ENCODE data around the gene SNRPD3.
"Not testable (repeated sequence)": the region's sequence is repeated elsewhere in the genome, so short reads cannot be mapped to it uniquely, and the experiment has no call there.

The SNRPD3 gene

DNA sequence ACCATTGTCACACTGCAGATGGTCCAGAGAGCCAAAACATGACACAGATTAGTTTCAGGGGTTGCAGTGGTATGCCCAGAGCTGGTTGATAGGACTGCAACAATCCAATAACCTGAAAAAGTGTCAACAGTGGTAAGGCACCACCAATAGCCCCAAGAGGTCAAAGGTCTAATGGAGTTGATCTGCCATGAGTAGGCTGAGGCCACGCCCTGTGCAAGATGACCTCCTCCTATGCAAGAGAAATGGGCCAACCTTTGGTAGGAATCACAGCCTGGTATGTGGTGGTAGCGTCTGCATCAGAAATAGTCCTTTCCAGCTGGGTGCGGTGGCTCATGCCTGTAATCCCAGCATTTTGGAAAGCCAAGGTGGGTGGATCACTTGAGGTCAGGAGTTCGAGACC, 20.5 kb upstream of the SNRPD3 start:
- no peak for DNase-seq

DNA sequence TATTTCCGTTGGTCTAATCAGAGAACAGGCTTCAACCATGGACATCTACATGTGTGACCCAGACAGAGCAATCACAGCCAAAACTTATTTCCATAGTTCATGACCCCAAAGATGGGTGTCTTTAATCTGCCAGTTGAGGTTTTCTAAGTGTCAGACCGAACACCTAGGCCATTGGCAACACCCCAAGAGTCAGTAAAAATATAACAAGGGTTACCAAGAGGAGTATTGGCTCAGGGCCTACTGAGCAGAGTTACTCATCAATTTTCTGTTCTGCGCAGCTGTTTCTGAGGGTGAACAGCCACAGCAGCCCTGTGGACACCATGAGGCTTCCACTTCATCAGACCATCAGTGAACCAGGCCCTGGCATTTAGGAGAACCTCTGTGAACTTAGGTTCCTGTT, 19.7 kb upstream of the SNRPD3 start:
- no peak for DNase-seq

DNA sequence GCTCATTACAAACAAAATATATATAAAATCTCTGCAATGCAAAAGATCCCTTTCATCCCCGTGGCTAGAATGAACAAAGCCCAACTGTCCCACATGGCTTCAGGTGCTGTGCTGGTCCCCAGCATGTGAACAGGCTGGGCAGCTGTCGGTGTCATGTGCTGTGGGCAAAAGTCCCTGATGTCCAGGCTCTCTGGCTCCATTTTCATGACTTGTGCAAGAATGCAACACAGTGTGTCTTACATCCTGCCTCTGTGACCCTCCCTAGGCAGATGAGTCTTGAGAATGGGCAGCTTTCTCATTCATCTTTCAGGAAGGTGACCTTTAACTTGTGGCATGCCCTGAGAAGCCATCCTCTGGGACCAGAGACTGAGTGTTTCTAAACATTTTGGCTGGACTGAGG, 15.3 kb upstream of the SNRPD3 start:
- no peak for DNase-seq

DNA sequence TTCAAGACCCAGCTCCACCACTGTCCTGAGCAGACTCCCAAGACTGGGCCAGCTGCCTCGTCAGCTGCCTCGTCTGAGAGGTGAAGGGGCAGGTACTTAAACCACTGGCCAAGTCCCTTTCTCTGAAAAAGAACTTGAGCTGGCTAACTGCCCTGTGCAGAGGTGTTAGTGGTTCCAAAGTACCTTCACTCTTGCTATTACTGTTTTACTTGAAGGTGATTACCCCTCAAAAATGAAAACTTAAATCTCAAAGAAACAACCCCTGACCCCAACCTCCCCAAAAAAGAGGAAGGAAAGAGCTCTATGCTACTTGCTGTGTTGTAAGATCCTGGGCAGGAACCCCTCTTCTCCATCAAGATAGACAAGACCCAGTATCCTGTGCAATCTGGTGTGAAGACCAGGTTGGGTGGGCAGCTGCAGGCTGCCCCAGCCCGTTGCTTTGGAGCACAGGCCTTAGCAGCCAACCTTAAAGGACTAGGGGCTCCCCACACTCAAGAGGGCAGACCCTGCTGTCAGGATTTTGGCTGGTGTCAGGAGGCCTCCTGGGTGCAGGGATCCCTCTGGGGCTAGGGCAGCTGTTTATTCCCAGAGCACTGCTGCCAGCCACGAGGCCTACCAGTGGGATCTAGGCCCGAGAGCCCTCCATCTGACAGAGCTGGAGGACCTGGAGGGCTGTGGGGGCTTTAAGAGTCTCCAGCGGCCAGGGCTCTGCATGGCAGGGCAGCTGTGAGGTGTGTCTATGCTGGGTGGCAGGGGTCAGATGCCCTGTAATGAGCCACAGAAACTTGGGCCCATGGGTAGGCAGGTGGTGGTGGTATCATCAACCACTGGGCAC, 13.9 kb upstream of the SNRPD3 start:
- no peak for DNase-seq

DNA sequence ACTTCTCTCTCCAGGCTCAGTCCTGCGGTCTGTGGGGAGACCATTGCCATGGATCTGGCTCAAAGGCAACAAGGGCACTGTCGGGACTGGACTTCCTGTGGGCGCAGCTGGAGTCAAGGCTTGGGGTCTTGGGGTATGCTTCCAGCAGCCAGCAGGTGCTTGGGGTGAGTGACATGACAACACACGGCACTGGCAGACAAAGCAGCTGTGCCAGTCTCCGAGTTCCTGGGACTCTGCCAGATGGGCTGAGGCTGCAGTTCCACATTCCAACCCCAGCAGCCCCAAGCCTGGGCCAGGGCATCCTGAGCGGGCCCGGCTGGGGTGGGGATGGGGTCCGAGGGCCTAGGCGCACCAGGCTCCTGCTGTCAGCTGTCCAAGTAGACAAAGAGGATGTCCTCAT, 13.2 kb upstream of the SNRPD3 start:
- DNase-seq = no peak

DNA sequence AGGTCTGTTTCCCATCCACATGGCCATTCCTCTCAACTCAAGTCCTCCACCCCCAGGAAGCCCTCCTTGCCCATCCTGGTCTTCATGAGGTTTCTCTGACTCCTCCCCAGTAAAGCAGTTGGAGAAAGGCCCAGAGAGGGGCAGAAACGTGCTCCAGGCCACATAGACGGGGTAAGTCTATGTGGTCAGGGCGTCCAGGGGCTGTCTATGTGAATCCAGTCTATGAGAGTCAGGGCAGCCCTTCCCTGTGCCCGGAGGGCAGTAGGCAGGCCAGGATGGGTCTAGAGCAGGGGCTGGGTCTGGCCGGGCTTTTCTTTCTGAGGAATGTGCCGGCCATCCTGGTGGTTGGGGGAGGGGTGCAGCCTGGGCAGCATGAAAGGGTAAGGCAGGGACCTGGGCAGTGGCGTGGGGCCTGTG, 12.6 kb upstream of the SNRPD3 start:
- no peak for DNase-seq

DNA sequence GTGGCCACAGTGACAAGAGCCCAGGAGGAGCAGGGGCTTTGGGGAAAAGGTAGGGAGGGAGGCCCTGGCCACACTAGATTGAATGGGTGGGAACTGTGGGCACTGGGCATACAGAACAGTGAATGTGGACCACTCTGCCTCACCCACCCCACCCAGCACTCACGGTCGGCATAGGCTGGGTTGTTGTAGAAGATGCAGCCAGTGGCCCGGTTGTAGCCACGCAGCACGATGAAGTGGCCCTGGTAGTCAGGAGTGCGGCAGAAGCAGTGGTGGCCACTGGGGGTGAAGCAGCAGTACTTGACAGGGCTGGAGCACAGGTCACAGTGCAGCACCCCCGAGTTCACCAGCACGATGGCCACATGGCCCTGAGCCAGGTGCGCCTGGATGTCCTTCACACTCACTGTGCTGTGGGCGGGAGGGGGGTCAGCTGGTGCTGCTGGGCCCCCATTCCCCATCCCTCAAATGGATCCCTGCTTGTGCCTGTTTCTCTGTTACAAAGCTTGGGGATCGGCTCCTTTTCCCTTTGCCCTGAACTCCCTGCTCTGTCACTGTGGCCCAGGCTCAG, 12.0 kb upstream of the SNRPD3 start:
- DNase-seq = no peak

DNA sequence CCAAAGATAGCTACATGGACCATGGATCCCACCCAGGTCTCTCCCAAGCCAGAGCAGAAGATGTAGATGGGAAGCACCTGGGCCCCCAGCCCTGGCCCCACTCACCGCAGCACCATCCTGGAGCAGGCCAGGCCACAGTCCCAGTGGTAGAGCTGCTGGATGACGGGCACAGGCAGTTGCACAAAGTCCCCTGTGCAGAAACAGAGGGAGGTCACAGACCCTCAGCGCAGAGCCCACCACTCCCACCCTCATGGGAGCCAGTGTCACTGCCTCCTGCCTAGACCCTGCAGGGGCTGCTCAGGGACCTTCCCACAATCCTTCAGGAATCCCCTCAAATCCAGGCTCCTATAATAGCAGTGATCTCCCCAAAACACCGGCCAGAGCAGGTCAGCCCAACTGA, 7.0 kb upstream of the SNRPD3 start:
- DNase-seq = no peak

DNA sequence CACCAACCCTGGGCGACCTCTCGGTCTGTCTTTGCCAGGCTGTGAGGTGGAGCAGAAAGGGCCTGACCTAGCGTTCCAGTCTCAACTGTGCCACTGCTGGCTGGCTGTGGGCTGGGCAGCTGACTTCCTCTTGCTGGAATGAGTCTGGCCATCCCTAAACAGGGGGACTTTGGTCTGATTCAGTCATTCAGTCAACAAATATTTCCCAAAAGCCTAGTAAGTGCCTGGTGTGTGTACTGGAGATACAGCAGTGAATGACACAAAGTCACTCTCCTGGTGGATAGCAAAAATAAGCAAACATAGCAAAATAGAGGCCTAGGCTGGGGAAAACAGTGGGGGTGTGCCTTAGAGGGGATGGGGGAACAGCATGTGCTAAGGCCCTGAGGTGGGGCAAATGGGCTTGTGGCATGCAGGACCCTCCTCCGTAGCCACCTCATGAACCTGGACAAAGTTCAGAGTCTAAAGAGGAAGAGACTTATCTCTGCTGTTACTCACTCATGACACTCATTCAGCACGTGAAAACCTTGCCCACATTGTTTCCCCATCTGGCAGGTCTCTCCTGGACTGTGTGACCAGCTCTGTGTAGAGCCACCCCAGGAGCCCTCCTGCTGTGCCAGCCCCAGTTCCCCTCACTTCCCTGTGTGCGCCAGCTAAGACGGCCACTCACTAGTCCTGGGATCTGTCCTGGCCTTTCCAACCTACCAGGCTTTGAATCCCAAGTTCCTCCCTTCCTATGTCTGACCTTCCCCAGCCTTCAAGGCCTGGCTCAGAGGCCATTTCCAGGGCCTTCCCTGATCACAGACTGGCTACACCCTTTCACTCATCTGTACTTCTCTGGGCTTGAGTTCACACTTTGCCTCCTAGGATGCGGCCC, 5.5 kb upstream of the SNRPD3 start:
- DNase-seq = no peak

DNA sequence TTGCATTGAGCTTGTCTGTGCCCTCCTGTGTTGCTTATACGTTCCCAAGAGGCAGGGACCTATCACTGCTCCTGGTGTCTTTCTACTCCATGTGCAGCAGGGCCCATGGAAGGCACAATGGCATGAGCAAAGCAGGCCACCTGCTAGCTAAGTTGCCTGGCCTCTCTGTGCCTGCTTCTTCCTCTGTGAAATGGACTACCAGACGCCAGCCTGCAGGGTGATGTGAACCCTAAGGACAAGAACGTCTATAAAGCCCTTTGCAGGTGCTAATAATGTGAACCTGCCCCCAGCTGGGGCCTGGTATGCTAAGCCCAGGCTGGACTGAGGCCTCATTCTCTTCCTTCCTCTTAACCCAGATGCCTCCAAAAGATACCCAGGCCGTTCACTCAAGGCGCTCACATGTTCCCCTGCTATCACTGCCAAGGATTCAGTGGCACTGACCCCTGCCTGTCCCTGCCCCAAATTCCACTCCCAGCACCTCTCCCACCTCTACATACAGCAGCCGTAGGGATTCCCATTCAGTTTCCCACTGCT, 4.8 kb upstream of the SNRPD3 start:
- DNase-seq = no peak

DNA sequence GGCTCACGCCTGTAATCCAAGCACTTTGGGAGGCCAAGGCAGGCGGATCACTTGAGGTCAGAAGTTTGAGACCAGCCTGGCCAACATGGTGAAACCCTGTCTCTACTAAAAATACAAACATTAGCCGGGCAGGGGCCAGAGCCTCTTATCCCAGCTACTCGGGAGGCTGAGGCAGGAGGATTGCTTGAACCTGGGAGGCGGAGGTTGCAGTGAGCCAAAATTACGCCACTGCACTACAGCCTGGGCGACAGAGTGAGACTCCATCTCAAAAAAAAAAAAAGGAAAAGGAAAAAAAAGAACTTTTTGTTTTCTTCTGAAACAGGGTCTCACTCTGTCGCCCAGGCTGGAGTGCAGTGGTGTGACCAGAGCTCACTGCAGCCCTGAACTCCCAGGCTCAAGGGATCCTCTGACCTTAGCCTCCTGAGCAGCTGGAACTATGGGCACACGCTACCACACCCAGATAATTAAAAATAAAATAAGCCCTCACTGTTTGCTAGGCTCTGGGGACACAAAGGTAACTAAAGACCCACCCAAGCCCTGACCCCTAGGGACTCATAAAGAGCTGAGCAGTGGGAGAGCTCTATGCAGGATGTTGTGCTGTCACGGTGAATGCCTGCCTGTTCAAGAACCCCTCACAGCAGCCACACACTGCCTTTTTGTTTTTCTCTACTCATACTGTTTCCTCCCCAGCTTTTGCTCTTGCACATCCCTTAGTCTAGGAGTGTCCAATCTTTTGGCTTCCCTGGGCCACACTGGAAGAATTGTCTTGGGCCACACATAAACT, 3.1 kb upstream of the SNRPD3 start:
- not testable (repeated sequence) for DNase-seq

DNA sequence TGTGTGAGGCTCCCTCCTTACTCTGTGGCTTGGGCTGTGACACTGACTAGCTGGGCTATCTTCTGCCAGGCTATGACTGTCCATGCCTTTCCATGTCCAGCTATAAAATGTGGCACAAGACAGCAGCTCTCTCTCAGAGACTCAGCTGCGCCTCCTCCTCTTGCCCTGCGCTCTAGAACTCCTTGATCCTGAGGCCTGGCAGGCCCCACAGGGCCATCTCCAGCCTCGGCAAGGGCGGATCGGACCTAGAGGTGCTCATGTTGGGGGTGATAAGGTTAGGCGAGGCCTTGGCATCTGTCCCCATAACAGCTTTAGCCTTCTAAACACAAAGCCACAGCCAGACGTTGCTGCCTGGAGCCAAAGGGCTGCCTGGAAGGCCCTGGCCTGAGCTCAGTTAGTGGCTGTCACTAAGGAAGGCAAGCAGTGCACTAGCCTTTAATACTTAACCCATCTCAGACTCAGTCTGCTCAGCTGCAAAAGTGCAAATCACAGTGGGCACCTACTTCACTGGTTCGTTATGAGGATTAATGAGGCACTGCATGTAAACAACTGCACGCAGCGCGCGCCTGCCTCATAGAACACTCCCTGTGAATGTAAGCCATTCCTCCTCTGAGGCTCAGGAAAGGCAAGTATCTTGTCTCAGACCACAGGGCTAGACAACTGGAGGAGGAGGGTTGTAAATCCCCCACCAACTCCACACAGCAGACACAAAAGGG, 2.0 kb upstream of the SNRPD3 start:
- no peak for DNase-seq

DNA sequence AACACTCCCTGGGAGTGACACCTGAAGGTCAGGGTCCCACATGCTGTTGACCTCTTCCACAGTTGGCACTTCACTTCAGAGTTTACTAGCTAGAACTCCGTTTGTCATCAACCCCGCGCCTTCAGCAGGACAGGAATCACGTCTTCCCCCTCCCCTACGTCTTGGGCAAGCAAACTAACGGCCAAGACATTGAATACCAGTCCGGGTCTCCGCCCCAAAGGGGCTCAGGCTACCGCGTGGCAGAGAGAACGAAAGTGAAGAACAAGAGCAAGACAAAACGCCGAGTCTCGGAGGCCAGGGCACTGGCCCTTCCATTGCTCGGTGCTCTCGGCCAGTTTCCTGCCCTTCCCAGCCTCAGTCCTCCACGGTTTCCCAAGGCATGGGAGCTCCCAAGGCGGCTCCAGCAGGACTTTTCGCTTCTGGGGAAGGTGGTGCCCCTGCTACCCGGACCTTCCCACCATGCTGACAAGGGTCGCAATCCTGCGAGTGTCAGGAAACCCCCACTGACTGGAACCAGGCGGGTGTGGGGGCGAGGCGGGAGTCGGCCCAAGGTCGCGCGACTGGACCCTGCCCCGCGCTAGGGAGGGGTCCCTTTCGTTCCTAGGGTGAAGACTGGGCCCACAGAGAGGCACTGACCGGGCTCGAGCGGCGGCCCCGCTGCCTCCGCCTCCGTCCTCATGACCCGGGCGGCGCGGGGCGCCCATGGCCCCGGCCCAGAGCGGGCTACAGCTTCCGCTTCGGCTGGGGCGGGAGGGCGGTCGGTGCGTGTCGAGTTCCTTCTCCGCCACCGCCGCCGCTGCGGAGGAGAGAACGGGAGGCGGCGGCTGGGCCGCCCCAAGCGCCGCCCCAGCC, 1.3 kb upstream of the SNRPD3 start, which contains the start of gene GUCD1:
TSS of gene GUCD1 (minus strand) at position 826 of the 852 bp plus-strand sequence. CDS start at position 679, 147 bp downstream.
- peak; percentile 35 to 37 for DNase-seq

DNA sequence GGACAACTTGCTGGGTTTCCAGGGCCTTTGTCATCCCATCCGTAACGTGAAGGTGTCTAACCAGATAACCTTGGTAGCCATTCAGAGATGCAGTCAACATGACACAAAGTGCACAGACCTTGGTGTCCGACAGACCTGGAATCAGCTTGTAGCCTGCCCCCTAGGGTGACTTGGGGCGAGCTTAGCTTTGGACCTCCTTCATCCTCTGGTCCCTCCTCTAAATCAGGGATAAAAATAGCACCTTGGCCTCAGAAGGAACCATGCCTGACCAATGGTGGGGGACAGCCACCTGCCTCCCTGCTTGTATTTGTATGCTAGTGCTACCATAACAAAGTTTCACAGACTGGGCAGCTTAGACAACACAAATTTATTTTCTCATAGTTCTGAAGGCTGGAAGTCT, 3.7 kb downstream of the SNRPD3 start:
- no peak for DNase-seq

DNA sequence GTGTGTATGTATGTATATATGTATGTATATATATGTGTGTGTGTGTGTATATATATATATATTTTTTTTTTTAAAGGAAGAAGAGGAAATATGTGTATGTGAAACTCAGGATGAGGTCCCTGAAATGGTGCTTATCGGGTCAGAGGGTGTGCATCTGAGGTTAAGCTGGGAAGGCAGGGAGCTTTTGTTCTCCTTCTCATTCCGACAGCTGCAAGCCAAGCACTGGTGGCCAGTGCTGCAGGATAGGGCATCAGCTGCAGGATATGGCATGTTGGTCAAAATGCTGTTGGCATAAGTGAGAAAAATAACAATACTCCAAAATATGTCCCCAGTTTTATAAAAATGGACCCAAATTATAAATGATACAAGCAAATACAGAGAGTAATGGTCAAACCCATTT, 7.4 kb downstream of the SNRPD3 start:
- no peak for DNase-seq

DNA sequence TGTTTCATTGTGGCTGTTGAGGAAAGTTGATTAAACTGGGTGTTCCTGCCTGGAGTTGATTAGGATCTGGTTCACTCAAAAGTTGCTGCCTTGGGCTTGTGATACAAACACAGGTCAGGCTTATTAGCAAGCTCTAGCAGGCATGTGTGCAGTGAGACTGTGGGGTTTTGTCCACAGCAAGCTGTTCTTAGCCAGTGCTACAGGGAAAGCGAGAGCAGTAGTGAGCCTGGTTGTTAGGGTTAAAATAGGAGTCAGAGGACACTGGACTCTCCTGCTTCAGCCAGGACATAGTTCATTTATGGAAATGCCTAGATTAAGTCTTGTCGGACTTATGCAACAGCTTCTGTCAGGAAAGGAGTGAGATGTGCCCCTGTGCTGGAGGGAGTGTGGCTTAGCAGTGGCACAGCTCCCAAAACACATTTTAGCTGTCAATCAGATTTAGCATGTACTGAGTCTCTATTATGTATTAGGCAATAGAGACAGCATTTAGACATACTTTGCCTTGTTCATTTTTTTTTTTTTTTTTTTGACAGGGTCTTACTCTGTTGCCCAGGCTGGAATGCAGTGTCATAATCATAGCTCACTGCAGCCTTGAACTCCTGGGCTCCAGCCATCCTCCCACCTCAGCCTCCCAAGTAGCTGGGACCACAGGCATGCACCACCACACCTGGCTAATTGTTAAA, 8.7 kb downstream of the SNRPD3 start:
- DNase-seq = no peak

DNA sequence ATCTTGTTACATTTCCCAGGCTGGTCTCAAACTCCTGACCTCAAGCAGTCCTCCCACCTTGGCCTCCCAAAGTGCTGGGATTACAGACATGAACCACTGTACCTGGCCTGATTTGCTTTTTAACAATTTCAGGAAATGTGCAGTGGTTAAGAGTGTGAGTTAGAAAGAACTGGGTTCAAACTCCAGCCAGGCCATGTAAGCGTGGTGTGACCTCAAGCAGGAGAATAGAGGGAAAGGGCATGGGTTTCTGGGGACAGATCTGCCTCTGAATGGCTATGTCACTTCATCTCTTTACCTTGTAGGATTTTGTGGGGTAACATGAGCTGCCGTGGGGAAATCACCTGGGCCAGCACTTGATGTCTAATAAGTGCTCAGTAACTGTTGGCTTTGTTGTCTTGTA, 9.3 kb downstream of the SNRPD3 start:
- DNase-seq = no peak

DNA sequence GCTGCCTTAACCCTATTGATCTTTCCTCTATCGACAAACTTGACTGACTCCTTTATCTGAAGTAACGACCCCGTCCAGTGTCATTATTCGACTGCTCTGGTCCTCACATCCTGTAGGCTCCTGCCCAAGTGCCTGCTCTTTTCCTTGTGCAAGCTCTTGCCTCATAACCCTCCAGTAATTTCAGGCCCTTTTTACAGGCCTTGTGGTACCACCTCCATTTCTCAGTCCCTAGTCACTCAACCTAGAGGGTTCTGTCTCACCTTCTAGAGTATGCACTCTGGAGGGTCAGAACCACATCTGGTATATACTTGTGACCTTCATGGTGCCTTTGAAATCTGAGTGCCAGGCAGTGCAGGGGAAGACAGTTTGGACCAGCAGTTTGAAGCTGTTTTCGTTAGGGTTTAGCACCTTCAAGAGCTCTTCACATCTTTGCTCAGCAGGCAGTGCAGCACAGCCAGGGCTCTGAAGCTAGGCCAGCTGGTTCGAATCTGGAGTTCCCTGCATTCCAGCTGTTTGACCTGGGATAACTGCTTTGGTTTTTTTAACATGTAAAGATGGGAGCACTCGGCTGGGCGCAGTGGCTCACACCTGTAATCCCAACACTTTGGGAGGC, 11.2 kb downstream of the SNRPD3 start:
- no peak for DNase-seq

DNA sequence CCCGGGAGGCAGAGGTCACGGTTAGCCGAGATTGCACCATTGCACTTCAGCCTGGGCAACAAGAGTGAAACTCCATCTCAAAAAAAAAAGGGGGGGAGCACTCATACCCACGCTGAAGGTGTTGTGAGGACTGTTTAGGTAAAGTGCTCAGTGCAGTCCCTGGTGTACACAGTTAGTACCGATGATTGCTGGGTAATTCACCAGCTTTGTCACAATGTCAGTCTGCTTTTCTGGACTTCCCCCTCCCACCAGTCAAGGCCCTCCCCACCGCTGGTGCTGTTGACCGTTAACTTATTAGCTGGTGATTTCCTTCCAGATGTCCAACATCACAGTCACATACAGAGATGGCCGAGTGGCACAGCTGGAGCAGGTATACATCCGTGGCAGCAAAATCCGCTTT, 11.9 kb downstream of the SNRPD3 start:
- DNase-seq = no peak

DNA sequence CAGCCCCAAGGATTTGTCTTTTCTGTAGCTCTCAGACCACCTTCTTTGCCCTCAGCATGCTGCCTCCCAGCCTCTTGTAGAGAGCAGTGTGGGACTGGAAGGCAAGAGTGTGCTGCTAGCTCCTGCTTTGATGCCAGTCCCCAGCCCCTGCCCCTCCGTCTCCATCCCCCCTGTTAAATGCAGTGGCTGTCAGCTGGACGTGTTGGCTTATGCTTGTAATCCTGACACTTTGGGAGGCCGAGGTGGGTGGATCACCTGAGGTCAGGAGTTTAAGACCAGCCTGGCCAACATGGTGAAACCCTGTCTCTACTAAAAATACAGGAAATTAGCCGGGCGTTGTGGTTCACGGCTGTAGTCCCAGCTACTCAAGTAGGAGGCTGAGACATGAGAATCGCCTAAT, 15.5 kb downstream of the SNRPD3 start:
- DNase-seq = no peak
